GM12878 (cell line): ENCODE data around the gene ANKS1A. TPM values are rescaled to one million over a fixed set of nuclear protein-coding genes. Genes with fewer than 3 reads are reported as not detected.

ENCODE experiments used
- ATAC-seq: fragments of 200-7000 bp; cut with Tn5 transposase; 3 replicates; pipeline ENCODE4 v1.9.1; 2020; ENCODE audit warnings: mild to moderate bottlenecking, moderate library complexity
- BruUV-seq: library from RNA; stranded (reverse); fragments of 400-500 nt; replicated peaks from 2 replicates; lab custom pipeline; 2021; lab: Mats Ljungman, UMichigan
- CTCF ChIA-PET: fragments of 300-600 bp; sonication (Branson Sonifier 250); formaldehyde crosslinking; extraction: SDS; loops from one replicate; lab custom pipeline; 2021; ENCODE audit warnings: inconsistent platforms; lab: Yijun Ruan, JAX
- POLR2A ChIA-PET: fragments of 350-600 bp; formaldehyde crosslinking; extraction: SDS; loops from one replicate; lab custom pipeline; 2021; ENCODE audit warnings: inconsistent platforms; lab: Charles Lee
- RAD21 ChIA-PET: fragments of 300-600 bp; sonication (Branson Sonifier 250); formaldehyde crosslinking; loops from one replicate; lab custom pipeline; 2023; ENCODE audit warnings: antibody characterized with exemption; ENCODE audit not compliant: unreplicated experiment; lab: Charles Lee
- SMC1A ChIA-PET: fragments of 300-600 bp; sonication (Branson Sonifier 250); formaldehyde crosslinking; loops from one replicate; lab custom pipeline; 2023; ENCODE audit not compliant: unreplicated experiment, uncharacterized antibody; lab: Charles Lee
- DNase-seq: peaks from one replicate; pipeline ENCODE4 v3.0.0-alpha.2; 2011; ENCODE audit warnings: low read depth, low spot score
- FAIRE-seq: peaks from 3 replicates; lab custom pipeline; 2011; peaks lifted over from hg19 to GRCh38; lab: Jason Lieb, UNC
- H2AFZ ChIP-seq: 2 replicates; pipeline ENCODE4 v1.6.0; 2011; ENCODE audit warnings: low read depth, low read length, control low read depth; ENCODE audit not compliant: control insufficient read depth
- H3K27ac ChIP-seq: 2 replicates; pipeline ENCODE4 v1.5.1; 2011; ENCODE audit warnings: control low read depth; ENCODE audit not compliant: control insufficient read depth, insufficient read depth
- H3K27me3 ChIP-seq, 2 experiments: replicated peaks in 1 of 2; 2 replicates each; pipeline versions ENCODE4 v1.6.0 to v1.6.1; 2011; ENCODE audit warnings: low read length in 1 of 2; ENCODE audit not compliant: control insufficient read depth in 2 of 2, insufficient read depth in 2 of 2
- H3K36me3 ChIP-seq, 2 experiments: 2 replicates each; pipeline ENCODE4 v1.5.1; 2011; ENCODE audit warnings: low read length in 1 of 2; ENCODE audit not compliant: control insufficient read depth in 2 of 2, insufficient read depth in 2 of 2
- H3K4me1 ChIP-seq: 2 replicates; pipeline ENCODE4 v1.6.1; 2011; ENCODE audit warnings: mild to moderate bottlenecking, low read length, moderate library complexity, mixed read lengths; ENCODE audit not compliant: control insufficient read depth, insufficient read depth
- H3K4me2 ChIP-seq: 2 replicates; pipeline ENCODE4 v1.6.0; 2011; ENCODE audit warnings: control low read depth; ENCODE audit not compliant: control insufficient read depth, insufficient read depth
- H3K4me3 ChIP-seq: fragments of 200-600 bp; sonication (generic); 2 replicates; pipeline ENCODE4 v1.5.1; 2016
- H3K79me2 ChIP-seq: 2 replicates; pipeline ENCODE4 v1.6.0; 2011; ENCODE audit warnings: low read length; ENCODE audit not compliant: control insufficient read depth, insufficient read depth
- H3K9ac ChIP-seq: 2 replicates; pipeline ENCODE4 v1.8.0; 2011; ENCODE audit warnings: low read length, control low read depth, mixed read lengths; ENCODE audit not compliant: control insufficient read depth, insufficient read depth
- H3K9me3 ChIP-seq: replicated peaks from 3 replicates; pipeline ENCODE4 v1.5.1; 2011; ENCODE audit warnings: mild to moderate bottlenecking, low read length; ENCODE audit not compliant: control insufficient read depth, insufficient read depth
- H4K20me1 ChIP-seq: 2 replicates; pipeline ENCODE4 v1.6.0; 2011; ENCODE audit not compliant: control insufficient read depth, insufficient read depth
- ATF7 ChIP-seq: fragments of 450-650 bp; IDR thresholded peaks from 2 replicates; pipeline ENCODE4 v1.6.1; 2016; ENCODE audit warnings: low read depth, mild to moderate bottlenecking
- BHLHE40 ChIP-seq, 2 experiments: fragments of 450-650 bp in 1 of 2; IDR thresholded peaks; 2 replicates each; pipeline ENCODE4 v1.6.1; 2011 to 2017; ENCODE audit warnings: low read depth in 2 of 2, borderline replicate concordance in 1 of 2, improper control_type of control experiment in 1 of 2, low read length in 1 of 2, mild to moderate bottlenecking in 1 of 2
- EGR1 ChIP-seq, 2 experiments: IDR thresholded peaks; 1 replicate in 1 of 2; 2 replicates in 1 of 2; pipeline ENCODE4 v1.6.1; 2011 to 2012; ENCODE audit warnings: low read depth in 2 of 2, low read length in 2 of 2, borderline replicate concordance in 1 of 2, mild to moderate bottlenecking in 1 of 2, moderate library complexity in 1 of 2
- EP300 ChIP-seq, 2 experiments: fragments of 150-350 bp in 1 of 2; IDR thresholded peaks; 2 replicates each; pipeline ENCODE4 v1.6.1; 2011 to 2012; ENCODE audit warnings: low read depth in 2 of 2, low read length in 2 of 2, borderline replicate concordance in 1 of 2, improper control_type of control experiment in 1 of 2, inconsistent platforms in 1 of 2; ENCODE audit not compliant: control insufficient read depth in 1 of 2
- ESRRA ChIP-seq: IDR thresholded peaks from 2 replicates; pipeline ENCODE4 v1.6.1; 2012; ENCODE audit warnings: mild to moderate bottlenecking, low read length, improper control_type of control experiment
- HDAC6 ChIP-seq: fragments of 200-600 bp; sonication (generic); IDR thresholded peaks from one replicate; pipeline ENCODE4 v1.8.0; 2017; ENCODE audit warnings: antibody characterized with exemption; ENCODE audit not compliant: unreplicated experiment
- KDM1A ChIP-seq: fragments of 200-600 bp; sonication (generic); IDR thresholded peaks from 2 replicates; pipeline ENCODE4 v1.6.1; 2016; ENCODE audit warnings: borderline replicate concordance
- LARP7 ChIP-seq: fragments of 450-650 bp; IDR thresholded peaks from 2 replicates; pipeline ENCODE4 v1.6.1; 2017; ENCODE audit warnings: mild to moderate bottlenecking
- MEF2B ChIP-seq: fragments of 450-650 bp; IDR thresholded peaks from 2 replicates; pipeline ENCODE4 v1.6.1; 2018; ENCODE audit warnings: mild to moderate bottlenecking, moderate library complexity; ENCODE audit not compliant: partially characterized antibody, poor library complexity, severe bottlenecking
- NFYB ChIP-seq: IDR thresholded peaks from 2 replicates; pipeline ENCODE4 v1.6.1; 2011; ENCODE audit warnings: low read depth, mild to moderate bottlenecking, low read length, improper control_type of control experiment, moderate library complexity; ENCODE audit not compliant: insufficient read depth
- PAX8 ChIP-seq: fragments of 450-650 bp; IDR thresholded peaks from 2 replicates; pipeline ENCODE4 v1.6.1; 2017; ENCODE audit warnings: mild to moderate bottlenecking, moderate library complexity
- RCOR1 ChIP-seq: conservative IDR thresholded peaks from 2 replicates; pipeline ENCODE4 v1.6.1; 2012; ENCODE audit warnings: low read depth, low read length, improper control_type of control experiment
- SPI1 ChIP-seq: IDR thresholded peaks from 2 replicates; pipeline ENCODE4 v1.6.1; 2011; ENCODE audit warnings: low read depth, mild to moderate bottlenecking, low read length, moderate library complexity, borderline replicate concordance; ENCODE audit not compliant: insufficient read depth
- SREBF1 ChIP-seq: IDR thresholded peaks from 2 replicates; pipeline ENCODE4 v1.6.1; 2012; ENCODE audit warnings: mild to moderate bottlenecking, low read length
- SUZ12 ChIP-seq: fragments of 200-600 bp; sonication (generic); IDR thresholded peaks from one replicate; pipeline ENCODE4 v1.6.1; 2018; ENCODE audit warnings: antibody characterized with exemption, mild to moderate bottlenecking; ENCODE audit not compliant: unreplicated experiment
- TBL1XR1 ChIP-seq: IDR thresholded peaks from 2 replicates; pipeline ENCODE4 v1.6.1; 2012; ENCODE audit warnings: low read depth, low read length, improper control_type of control experiment
- WGBS: methylation state at CpG from one replicate; pipeline ENCODE4 v1.1.6; 2016; ENCODE audit warnings: low lambda C conversion rate; ENCODE audit not compliant: insufficient replicate concordance, insufficient coverage; ENCODE audit errors: missing lambda C conversion rate; 5-methylcytosine and 5-hydroxymethylcytosine counted together
- in situ Hi-C: fragments of 300-500 bp; cut with MboI; formaldehyde crosslinking; loops from 9 replicates; pipeline ENCODE4 v1.14.3; 2018; ENCODE audit warnings: mixed read lengths
- intact Hi-C: fragments of 100-400 bp; cut with micrococcal nuclease; formaldehyde crosslinking; loops from one replicate; pipeline ENCODE4 v1.14.2; 2022; ENCODE audit not compliant: unreplicated experiment
- polyA plus RNA-seq, 11 experiments: library from polyadenylated mRNA; depleted of rRNA in 4 of 11; unstranded in 6 of 11; stranded (reverse) in 5 of 11; fragments of >200 nt; fragmentation: Nextera tagmentation in 4 of 11; fragmentation: Illumina TruSeq in 1 of 11; extraction: Ambion mirVana in 4 of 11; extraction: Trizol in 1 of 11; gene quantifications; 1 replicate in 1 of 11; 2 replicates in 10 of 11; pipeline versions ENCODE4 v1.2.1 to v1.2.3, GENCODE V29; 2011 to 2016; ENCODE audit warnings: inconsistent platforms in 2 of 11, missing spikeins in 2 of 11, low read depth in 1 of 11
- total RNA-seq, 4 experiments: library from RNA; depleted of rRNA in 3 of 4; stranded (reverse); fragments of >200 nt in 3 of 4; fragmentation: Illumina TruSeq in 1 of 4; extraction: Trizol in 1 of 4; gene quantifications; 2 replicates each; pipeline versions ENCODE4 v1.2.1 to v1.2.3, GENCODE V29; 2013 to 2021
- TF ChIP-seq, protein P1 (sequence below): IDR thresholded peaks from 2 replicates; pipeline ENCODE4 v1.6.1; 2011; ENCODE audit warnings: mild to moderate bottlenecking, low read depth, low read length, moderate library complexity; ENCODE audit not compliant: insufficient replicate concordance
- TF ChIP-seq, protein P2 (sequence below): IDR thresholded peaks from 2 replicates; pipeline ENCODE4 v1.6.1; 2012; ENCODE audit warnings: low read depth, low read length, improper control_type of control experiment

ANKS1A gene
- total and polyA plus RNA-seq, 10 of the 15 experiments (the other 5 are each of a cell fraction or from before 2014, with no cell fraction given): 0.60 to 7.0 (median 3.0) TPM

DNA sequence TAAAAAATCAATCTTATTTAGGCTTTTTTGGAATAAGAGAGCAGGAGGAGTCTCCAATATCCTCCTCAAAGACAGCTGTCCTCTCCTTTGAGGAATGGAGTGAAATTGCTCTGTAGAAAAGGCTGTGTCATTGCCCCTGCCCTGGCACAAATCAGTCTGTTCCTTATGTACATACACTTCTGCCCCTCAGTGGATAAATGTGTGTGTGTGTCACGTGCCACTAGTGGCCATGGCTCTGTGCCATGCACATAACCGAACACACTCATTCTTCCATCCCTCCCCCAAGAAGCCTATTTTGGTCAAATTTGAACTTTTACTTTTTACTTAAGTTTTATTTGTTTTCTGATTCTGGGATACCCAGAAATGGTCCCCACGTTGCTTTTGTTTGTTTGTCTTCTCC lies 49.2 kb downstream of the ANKS1A start:
- H4K20me1 ChIP-seq: no peaks in the 10 kb centered on the region
- H3K4me1 ChIP-seq: no peaks in the 10 kb centered on the region
- no peak overlapping the region for H3K9ac ChIP-seq
- H3K4me2 ChIP-seq: no peak overlapping the region
- ChIA-PET CTCF (no interaction called here), POLR2A (no interaction called here), RAD21 (no interaction called here), SMC1A (no interaction called here)
- BruUV-seq: no TSS peak
- H3K36me3 ChIP-seq: no peaks in the 10 kb centered on the region
- no peak for ATAC-seq
- DNase-seq: no peak
- intact Hi-C loops (no loop called here), in situ Hi-C loops (no loop called here)
- no peak overlapping the region for H2AFZ ChIP-seq
- no peak overlapping the region for H3K27ac ChIP-seq
- no peaks in the 10 kb centered on the region for H3K9me3 ChIP-seq
- H3K79me2 ChIP-seq: no peaks in the 10 kb centered on the region
- H3K27me3 ChIP-seq: no peaks in the 10 kb centered on the region
- WGBS: 83% methylated on average over 3 of the region's 3 CpGs
- TF ChIP-seq BHLHE40 (IDR thresholded peaks at IDR 0.05; ENCODE audit: borderline replicate concordance in 1 of 2, low read depth in 2 of 2, low read length in 1 of 2) (peak in 1 of 2 experiments; percentile 24; a peak in 1 of 4 replicates), EGR1 (IDR thresholded peaks at IDR 0.05; ENCODE audit: borderline replicate concordance in 1 of 2, low read depth in 2 of 2, low read length in 2 of 2) (no peak)
- H3K4me3 ChIP-seq: no peak overlapping the region
- no peak for FAIRE-seq

DNA sequence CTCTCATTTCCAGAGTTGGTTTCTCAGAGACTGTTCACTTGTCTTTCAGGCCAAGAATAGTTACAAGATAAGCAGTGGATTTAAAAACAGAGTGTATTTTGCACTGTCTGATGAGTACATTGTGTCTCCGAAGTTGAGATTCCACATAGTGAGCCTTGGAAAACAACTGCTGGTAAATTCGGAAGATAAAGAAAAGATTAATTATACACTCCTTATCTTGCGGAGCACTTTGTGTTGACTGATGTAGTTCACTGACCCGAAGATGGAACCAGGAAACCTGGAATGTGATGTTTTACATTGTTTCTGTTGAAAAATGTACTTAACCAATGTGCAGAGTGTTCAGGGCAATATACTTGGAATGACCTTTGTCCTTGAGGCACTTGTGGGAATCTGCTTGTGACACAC lies 51.0 kb downstream of the ANKS1A start:
- in situ Hi-C loops (no loop called here), intact Hi-C loops (no loop called here)
- no peak overlapping the region for H3K27ac ChIP-seq
- H3K79me2 ChIP-seq: no peaks in the 10 kb centered on the region
- H3K9me3 ChIP-seq: no peaks in the 10 kb centered on the region
- SMC1A ChIA-PET: no interaction called here
- no peak overlapping the region for H3K4me2 ChIP-seq
- H2AFZ ChIP-seq: no peak overlapping the region
- CTCF ChIA-PET: no interaction called here
- no peak overlapping the region for H3K4me3 ChIP-seq
- WGBS: 82% methylated on average over 4 of the region's 4 CpGs
- ATAC-seq (no peak), FAIRE-seq (no peak), DNase-seq (no peak)
- no TSS peak for BruUV-seq
- H3K4me1 ChIP-seq: no peaks in the 10 kb centered on the region
- H3K36me3 ChIP-seq: no peaks in the 10 kb centered on the region
- H4K20me1 ChIP-seq: no peaks in the 10 kb centered on the region
- H3K27me3 ChIP-seq: no peaks in the 10 kb centered on the region
- POLR2A ChIA-PET: no interaction called here
- RAD21 ChIA-PET: no interaction called here
- no peak overlapping the region for H3K9ac ChIP-seq
- TF ChIP-seq LARP7: no peak
- no peak for TF ChIP-seq EP300 (IDR thresholded peaks at IDR 0.05; ENCODE audit: borderline replicate concordance in 1 of 2, control insufficient read depth in 1 of 2, low read depth in 2 of 2, low read length in 2 of 2)
- TF ChIP-seq HDAC6: no peak
- TF ChIP-seq SPI1: no peak
- TF ChIP-seq, protein P1, sequence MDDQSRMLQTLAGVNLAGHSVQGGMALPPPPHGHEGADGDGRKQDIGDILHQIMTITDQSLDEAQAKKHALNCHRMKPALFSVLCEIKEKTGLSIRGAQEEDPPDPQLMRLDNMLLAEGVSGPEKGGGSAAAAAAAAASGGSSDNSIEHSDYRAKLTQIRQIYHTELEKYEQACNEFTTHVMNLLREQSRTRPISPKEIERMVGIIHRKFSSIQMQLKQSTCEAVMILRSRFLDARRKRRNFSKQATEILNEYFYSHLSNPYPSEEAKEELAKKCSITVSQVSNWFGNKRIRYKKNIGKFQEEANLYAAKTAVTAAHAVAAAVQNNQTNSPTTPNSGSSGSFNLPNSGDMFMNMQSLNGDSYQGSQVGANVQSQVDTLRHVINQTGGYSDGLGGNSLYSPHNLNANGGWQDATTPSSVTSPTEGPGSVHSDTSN: no peak
- no peak for TF ChIP-seq NFYB
- no peak for TF ChIP-seq SUZ12
- TF ChIP-seq SREBF1: no peak
- TF ChIP-seq KDM1A: no peak
- no peak for TF ChIP-seq ATF7
- no peak for TF ChIP-seq RCOR1
- TF ChIP-seq PAX8: no peak
- TF ChIP-seq MEF2B: no peak
- TF ChIP-seq ESRRA: no peak
- TF ChIP-seq TBL1XR1: no peak
- TF ChIP-seq, protein P2, sequence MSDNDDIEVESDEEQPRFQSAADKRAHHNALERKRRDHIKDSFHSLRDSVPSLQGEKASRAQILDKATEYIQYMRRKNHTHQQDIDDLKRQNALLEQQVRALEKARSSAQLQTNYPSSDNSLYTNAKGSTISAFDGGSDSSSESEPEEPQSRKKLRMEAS: no peak
